Neural cell (in vitro differentiated cells): Measurements from ENCODE around the gene AOX1. TPM values are rescaled to one million over a fixed set of nuclear protein-coding genes. Genes with fewer than 3 reads are reported as not detected.

Experiments
- H2AFZ ChIP-seq: fragments of 200-600, 300-800 bp; sonication (generic), shearing (Covaris generic); 2 replicates; pipeline ENCODE4 v1.6.0; 2014; ENCODE audit warnings: low read depth, mild to moderate bottlenecking, antibody characterized with exemption, low read length, moderate library complexity
- H3F3A ChIP-seq: fragments of 200-600 bp; shearing (Covaris generic); 2 replicates; pipeline ENCODE4 v1.6.1; 2016; ENCODE audit warnings: mild to moderate bottlenecking, moderate library complexity, mixed read lengths, antibody characterized with exemption, low read length; ENCODE audit not compliant: insufficient read depth, poor library complexity, severe bottlenecking
- H3K27ac ChIP-seq: fragments of 200-600, 300-800 bp; sonication (generic), shearing (Covaris generic); 2 replicates; pipeline ENCODE4 v1.5.1; 2014; ENCODE audit warnings: mild to moderate bottlenecking, low read length, moderate library complexity
- H3K27me3 ChIP-seq: fragments of 300-800, 200-600 bp; sonication (generic), shearing (Covaris generic); 2 replicates; pipeline ENCODE4 v1.6.0; 2014; ENCODE audit warnings: mild to moderate bottlenecking, low read depth, low read length, moderate library complexity; ENCODE audit not compliant: insufficient read depth
- H3K36me3 ChIP-seq: fragments of 300-800, 200-600 bp; sonication (generic), shearing (Covaris generic); 2 replicates; pipeline ENCODE4 v1.5.1; 2014; ENCODE audit warnings: mild to moderate bottlenecking, antibody characterized with exemption, low read length, moderate library complexity; ENCODE audit not compliant: insufficient read depth
- H3K4me2 ChIP-seq: fragments of 300-800, 200-600 bp; sonication (generic), shearing (Covaris generic); 2 replicates; pipeline ENCODE4 v1.6.0; 2014; ENCODE audit warnings: mild to moderate bottlenecking, low read length
- H3K4me3 ChIP-seq: fragments of 300-800, 200-600 bp; sonication (generic), shearing (Covaris generic); 2 replicates; pipeline ENCODE4 v1.5.1; 2014; ENCODE audit warnings: mild to moderate bottlenecking, low read length, moderate library complexity
- H3K79me2 ChIP-seq: fragments of 200-600 bp; shearing (Covaris generic); replicated peaks from 2 replicates; pipeline ENCODE4 v1.6.0; 2014; ENCODE audit warnings: mild to moderate bottlenecking, low read length, moderate library complexity; ENCODE audit not compliant: insufficient read depth
- H3K9ac ChIP-seq: fragments of 300-800, 200-600 bp; sonication (generic), shearing (Covaris generic); 2 replicates; pipeline ENCODE4 v1.6.1; 2016; ENCODE audit warnings: mild to moderate bottlenecking, low read length, mixed read lengths
- H3K9me2 ChIP-seq: fragments of 200-600 bp; shearing (Covaris generic); 2 replicates; pipeline ENCODE4 v1.6.1; 2016; ENCODE audit warnings: mild to moderate bottlenecking, low read length, mixed read lengths; ENCODE audit not compliant: insufficient read depth
- H3K9me3 ChIP-seq: fragments of 200-600, 300-800 bp; sonication (generic), shearing (Covaris generic); 2 replicates; pipeline ENCODE4 v1.6.1; 2016; ENCODE audit warnings: mild to moderate bottlenecking, mixed run types, low read length, moderate library complexity, mixed read lengths
- H4K20me1 ChIP-seq: fragments of 200-600 bp; shearing (Covaris generic); 2 replicates; pipeline ENCODE4 v1.6.1; 2016; ENCODE audit warnings: mild to moderate bottlenecking, mixed run types; ENCODE audit not compliant: insufficient read depth
- EP300 ChIP-seq: fragments of 450-650 bp; conservative IDR thresholded peaks from 2 replicates; pipeline ENCODE4 v1.6.1; 2014; ENCODE audit warnings: antibody characterized with exemption, mild to moderate bottlenecking, moderate library complexity; ENCODE audit not compliant: poor library complexity, severe bottlenecking
- EZH2 ChIP-seq: fragments of 200-600, 300-800 bp; shearing (Covaris generic), sonication (generic); IDR thresholded peaks from 2 replicates; pipeline ENCODE4 v1.6.1; 2014; ENCODE audit warnings: antibody characterized with exemption, low read length, borderline replicate concordance, mild to moderate bottlenecking; ENCODE audit not compliant: insufficient read depth, poor library complexity, severe bottlenecking
- MXI1 ChIP-seq: fragments of 450-650 bp; conservative IDR thresholded peaks from 2 replicates; pipeline ENCODE4 v1.6.1; 2014; ENCODE audit warnings: antibody characterized with exemption, mild to moderate bottlenecking; ENCODE audit not compliant: poor library complexity, severe bottlenecking
- POLR2AphosphoS5 ChIP-seq: IDR thresholded peaks from 2 replicates; pipeline ENCODE4 v1.6.1; 2012
- RAD21 ChIP-seq: fragments of 450-650 bp; conservative IDR thresholded peaks from 2 replicates; pipeline ENCODE4 v1.6.1; 2014; ENCODE audit warnings: antibody characterized with exemption, mild to moderate bottlenecking, moderate library complexity
- SMC3 ChIP-seq: fragments of 450-650 bp; conservative IDR thresholded peaks from 2 replicates; pipeline ENCODE4 v1.6.1; 2014; ENCODE audit warnings: antibody characterized with exemption, mild to moderate bottlenecking, moderate library complexity; ENCODE audit not compliant: poor library complexity
- TAF1 ChIP-seq: IDR thresholded peaks from 2 replicates; pipeline ENCODE4 v1.6.1; 2012; ENCODE audit warnings: low read depth
- polyA plus RNA-seq: library from polyadenylated mRNA; depleted of rRNA; stranded (reverse); fragments of >200 nt; gene quantifications from 2 replicates; pipeline ENCODE4 v1.2.3, GENCODE V29; 2014
- TF ChIP-seq, protein P1 (sequence below): IDR thresholded peaks from 2 replicates; pipeline ENCODE4 v1.6.1; 2012; ENCODE audit warnings: borderline replicate concordance
- TF ChIP-seq, protein P2 (sequence below): fragments of 450-650 bp; IDR thresholded peaks from 2 replicates; pipeline ENCODE4 v1.5.1; 2014; ENCODE audit warnings: antibody characterized with exemption, mild to moderate bottlenecking, moderate library complexity; ENCODE audit not compliant: poor library complexity, severe bottlenecking

The AOX1 gene
- polyA plus RNA-seq, 1 donor from 2014 or later, result not detected

DNA sequence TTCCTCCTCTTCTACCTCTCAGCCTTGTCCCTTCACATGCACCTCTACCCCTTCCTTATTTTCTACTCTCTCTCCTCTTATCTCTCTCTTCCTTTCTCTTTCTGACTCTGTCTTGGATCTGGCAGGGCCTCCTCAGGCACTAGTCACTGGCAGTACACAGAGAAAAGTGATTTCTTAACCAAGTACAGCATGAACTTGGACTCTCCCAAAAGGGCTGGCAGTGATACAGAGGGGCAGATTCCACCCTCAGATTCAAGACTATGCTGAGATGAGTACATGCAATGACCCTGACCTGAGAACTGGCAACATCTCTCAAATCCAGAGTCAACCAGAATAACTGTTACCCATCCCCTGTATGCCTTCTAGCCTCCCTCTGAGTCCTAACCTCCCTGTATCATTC lies 4.3 kb downstream of the AOX1 start:
- H4K20me1 ChIP-seq, result no peaks in the 10 kb centered on the region

DNA sequence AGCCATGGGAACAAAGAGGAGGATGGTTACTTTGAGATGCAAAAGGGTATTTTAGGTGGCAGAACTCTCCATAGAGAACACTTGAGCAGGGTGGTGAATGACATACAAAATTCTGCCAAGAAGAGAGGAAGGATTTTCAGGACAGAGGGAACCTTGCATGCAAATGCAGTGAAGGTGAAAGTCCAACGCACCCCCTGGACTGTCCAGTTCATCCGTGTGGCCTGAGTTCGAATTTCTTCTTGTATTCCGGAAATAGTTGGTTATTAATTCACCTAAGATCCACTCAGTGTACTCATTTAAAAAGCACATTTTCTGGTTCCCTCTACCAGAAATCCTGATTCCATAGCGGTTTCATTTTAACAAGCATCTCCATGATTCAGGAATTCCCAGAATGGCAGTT lies 5.5 kb downstream of the AOX1 start:
- Histone ChIP-seq H2AFZ (no peak overlapping the region), H3K4me3 (no peak overlapping the region), H3K9ac (no peak overlapping the region), H4K20me1 (no peaks in the 10 kb centered on the region), H3K79me2 (no peaks in the 10 kb centered on the region), H3K4me2 (no peak overlapping the region), H3F3A (no peaks in the 10 kb centered on the region), H3K9me2 (no peaks in the 10 kb centered on the region), H3K9me3 (no peaks in the 10 kb centered on the region), H3K36me3 (no peaks in the 10 kb centered on the region), H3K27ac (no peak overlapping the region), H3K27me3 (peaks cover 4% of the 10 kb centered on the region)
- no peak for TF ChIP-seq RAD21
- TF ChIP-seq, protein P1, sequence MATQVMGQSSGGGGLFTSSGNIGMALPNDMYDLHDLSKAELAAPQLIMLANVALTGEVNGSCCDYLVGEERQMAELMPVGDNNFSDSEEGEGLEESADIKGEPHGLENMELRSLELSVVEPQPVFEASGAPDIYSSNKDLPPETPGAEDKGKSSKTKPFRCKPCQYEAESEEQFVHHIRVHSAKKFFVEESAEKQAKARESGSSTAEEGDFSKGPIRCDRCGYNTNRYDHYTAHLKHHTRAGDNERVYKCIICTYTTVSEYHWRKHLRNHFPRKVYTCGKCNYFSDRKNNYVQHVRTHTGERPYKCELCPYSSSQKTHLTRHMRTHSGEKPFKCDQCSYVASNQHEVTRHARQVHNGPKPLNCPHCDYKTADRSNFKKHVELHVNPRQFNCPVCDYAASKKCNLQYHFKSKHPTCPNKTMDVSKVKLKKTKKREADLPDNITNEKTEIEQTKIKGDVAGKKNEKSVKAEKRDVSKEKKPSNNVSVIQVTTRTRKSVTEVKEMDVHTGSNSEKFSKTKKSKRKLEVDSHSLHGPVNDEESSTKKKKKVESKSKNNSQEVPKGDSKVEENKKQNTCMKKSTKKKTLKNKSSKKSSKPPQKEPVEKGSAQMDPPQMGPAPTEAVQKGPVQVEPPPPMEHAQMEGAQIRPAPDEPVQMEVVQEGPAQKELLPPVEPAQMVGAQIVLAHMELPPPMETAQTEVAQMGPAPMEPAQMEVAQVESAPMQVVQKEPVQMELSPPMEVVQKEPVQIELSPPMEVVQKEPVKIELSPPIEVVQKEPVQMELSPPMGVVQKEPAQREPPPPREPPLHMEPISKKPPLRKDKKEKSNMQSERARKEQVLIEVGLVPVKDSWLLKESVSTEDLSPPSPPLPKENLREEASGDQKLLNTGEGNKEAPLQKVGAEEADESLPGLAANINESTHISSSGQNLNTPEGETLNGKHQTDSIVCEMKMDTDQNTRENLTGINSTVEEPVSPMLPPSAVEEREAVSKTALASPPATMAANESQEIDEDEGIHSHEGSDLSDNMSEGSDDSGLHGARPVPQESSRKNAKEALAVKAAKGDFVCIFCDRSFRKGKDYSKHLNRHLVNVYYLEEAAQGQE, result no peak
- TF ChIP-seq TAF1, result no peak
- TF ChIP-seq MXI1, result no peak
- TF ChIP-seq POLR2AphosphoS5, result no peak
- TF ChIP-seq EZH2, result no peak
- TF ChIP-seq EP300, result no peak
- TF ChIP-seq, protein P2, sequence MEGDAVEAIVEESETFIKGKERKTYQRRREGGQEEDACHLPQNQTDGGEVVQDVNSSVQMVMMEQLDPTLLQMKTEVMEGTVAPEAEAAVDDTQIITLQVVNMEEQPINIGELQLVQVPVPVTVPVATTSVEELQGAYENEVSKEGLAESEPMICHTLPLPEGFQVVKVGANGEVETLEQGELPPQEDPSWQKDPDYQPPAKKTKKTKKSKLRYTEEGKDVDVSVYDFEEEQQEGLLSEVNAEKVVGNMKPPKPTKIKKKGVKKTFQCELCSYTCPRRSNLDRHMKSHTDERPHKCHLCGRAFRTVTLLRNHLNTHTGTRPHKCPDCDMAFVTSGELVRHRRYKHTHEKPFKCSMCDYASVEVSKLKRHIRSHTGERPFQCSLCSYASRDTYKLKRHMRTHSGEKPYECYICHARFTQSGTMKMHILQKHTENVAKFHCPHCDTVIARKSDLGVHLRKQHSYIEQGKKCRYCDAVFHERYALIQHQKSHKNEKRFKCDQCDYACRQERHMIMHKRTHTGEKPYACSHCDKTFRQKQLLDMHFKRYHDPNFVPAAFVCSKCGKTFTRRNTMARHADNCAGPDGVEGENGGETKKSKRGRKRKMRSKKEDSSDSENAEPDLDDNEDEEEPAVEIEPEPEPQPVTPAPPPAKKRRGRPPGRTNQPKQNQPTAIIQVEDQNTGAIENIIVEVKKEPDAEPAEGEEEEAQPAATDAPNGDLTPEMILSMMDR, result no peak
- TF ChIP-seq SMC3, result no peak

More for the DNA sequence above, 4.3 kb downstream of the AOX1 start:
- H3K9ac ChIP-seq, result no peak overlapping the region
- no peak overlapping the region for H3K27ac ChIP-seq
- H3K4me3 ChIP-seq, result no peak overlapping the region
- H2AFZ ChIP-seq, result no peak overlapping the region
- H3K9me2 ChIP-seq, result no peaks in the 10 kb centered on the region
- TF ChIP-seq POLR2AphosphoS5 (no peak), MXI1 (no peak), RAD21 (no peak), EP300 (no peak), SMC3 (no peak), EZH2 (no peak), TAF1 (no peak)
- TF ChIP-seq, protein P2, result no peak
- TF ChIP-seq, protein P1, result no peak
- H3K79me2 ChIP-seq, result no peaks in the 10 kb centered on the region
- H3K9me3 ChIP-seq, result no peaks in the 10 kb centered on the region
- no peaks in the 10 kb centered on the region for H3F3A ChIP-seq
- peaks cover 14% of the 10 kb centered on the region for H3K27me3 ChIP-seq
- H3K36me3 ChIP-seq, result no peaks in the 10 kb centered on the region
- H3K4me2 ChIP-seq, result no peak overlapping the region
